HepG2 (cell line): ENCODE data around the gene ISCU. TPM values are rescaled to one million over a fixed set of nuclear protein-coding genes. Genes with fewer than 3 reads are reported as not detected.

ENCODE experiments used
- ARID4A ChIP-seq: sonication (generic); formaldehyde crosslinking; IDR thresholded peaks from 2 replicates; pipeline ENCODE4 v1.5.0; 2020; ENCODE audit warnings: mild to moderate bottlenecking, missing genetic modification reagents, borderline replicate concordance
- ATF6 ChIP-seq: sonication (generic); formaldehyde crosslinking; conservative IDR thresholded peaks from 2 replicates; pipeline ENCODE4 v1.4.0; 2020; ENCODE audit warnings: missing genetic modification reagents
- CHD2 ChIP-seq: IDR thresholded peaks from 2 replicates; pipeline ENCODE4 v1.6.1; 2011; ENCODE audit warnings: low read depth, low read length, improper control_type of control experiment
- CREM ChIP-seq, 2 experiments: sonication (generic) in 1 of 2; formaldehyde crosslinking in 1 of 2; IDR thresholded peaks; 2 replicates each; pipeline versions ENCODE4 v1.4.0 to v1.6.1; 2016 to 2020; ENCODE audit warnings: antibody characterized with exemption in 1 of 2, mild to moderate bottlenecking in 1 of 2, missing genetic modification reagents in 1 of 2
- FUBP1 ChIP-seq: sonication (generic); formaldehyde crosslinking; IDR thresholded peaks from 2 replicates; pipeline ENCODE4 v1.5.1; 2020; ENCODE audit warnings: missing genetic modification reagents, mild to moderate bottlenecking, borderline replicate concordance
- HNF4A ChIP-seq: sonication (generic); formaldehyde crosslinking; IDR thresholded peaks from 2 replicates; pipeline ENCODE4 v1.4.0; 2020; ENCODE audit warnings: missing genetic modification reagents
- ISX ChIP-seq: sonication (generic); formaldehyde crosslinking; conservative IDR thresholded peaks from 2 replicates; pipeline ENCODE4 v1.5.0; 2020; ENCODE audit warnings: missing genetic modification reagents
- MBNL3 ChIP-seq: fragments of 250-450 bp; sonication (Bioruptor Pico); conservative IDR thresholded peaks from 2 replicates; pipeline ENCODE4 v1.8.0; 2022; ENCODE audit warnings: mild to moderate bottlenecking, inconsistent platforms
- MTERF4 ChIP-seq: sonication (generic); formaldehyde crosslinking; IDR thresholded peaks from 2 replicates; pipeline ENCODE4 v1.8.0; 2023; ENCODE audit warnings: mild to moderate bottlenecking, missing genetic modification reagents
- MTF1 ChIP-seq: sonication (generic); formaldehyde crosslinking; IDR thresholded peaks from 2 replicates; pipeline ENCODE4 v1.5.0; 2020; ENCODE audit warnings: missing genetic modification reagents
- SIX1 ChIP-seq: sonication (generic); formaldehyde crosslinking; IDR thresholded peaks from 2 replicates; pipeline ENCODE4 v1.4.0; 2020; ENCODE audit warnings: missing genetic modification reagents, borderline replicate concordance
- SNAI1 ChIP-seq: sonication (generic); formaldehyde crosslinking; IDR thresholded peaks from 2 replicates; pipeline ENCODE4 v1.5.0; 2020; ENCODE audit warnings: mild to moderate bottlenecking, missing genetic modification reagents, borderline replicate concordance
- TCF12 ChIP-seq, 2 experiments: fragments of 450-650 bp in 1 of 2; sonication (generic) in 1 of 2; formaldehyde crosslinking in 1 of 2; IDR thresholded peaks; 2 replicates each; pipeline versions ENCODE4 v1.6.1 to v1.8.0; 2017 to 2022; ENCODE audit warnings: antibody characterized with exemption in 1 of 2, mild to moderate bottlenecking in 1 of 2, missing genetic modification reagents in 1 of 2, moderate library complexity in 1 of 2
- ZBTB3 ChIP-seq: sonication (generic); formaldehyde crosslinking; IDR thresholded peaks from 2 replicates; pipeline ENCODE4 v1.4.0; 2020; ENCODE audit warnings: low read depth, mild to moderate bottlenecking, moderate library complexity, missing genetic modification reagents, borderline replicate concordance
- ZNF33A ChIP-seq: sonication (generic); formaldehyde crosslinking; IDR thresholded peaks from 2 replicates; pipeline ENCODE4 v1.5.1; 2020; ENCODE audit warnings: missing genetic modification reagents, mild to moderate bottlenecking, moderate library complexity, borderline replicate concordance
- ZNF652 ChIP-seq: IDR thresholded peaks from 2 replicates; pipeline ENCODE4 v1.6.1; 2016; ENCODE audit warnings: low read depth, borderline replicate concordance
- ZNF720 ChIP-seq: sonication (generic); formaldehyde crosslinking; IDR thresholded peaks from 2 replicates; pipeline ENCODE4 v1.4.0; 2020; ENCODE audit warnings: missing genetic modification reagents
- polyA plus RNA-seq, 8 experiments: library from polyadenylated mRNA; depleted of rRNA in 3 of 8; stranded (reverse) in 7 of 8; unstranded in 1 of 8; fragments of >200 nt; fragmentation: Illumina TruSeq in 4 of 8; extraction: Trizol in 4 of 8; gene quantifications; 2 replicates each; pipeline versions ENCODE4 v1.2.1 to v1.2.3, GENCODE V29; 2011 to 2016; ENCODE audit warnings: low read depth in 4 of 8, missing spikeins in 1 of 8, mixed read lengths in 1 of 8; ENCODE audit not compliant: insufficient read depth in 1 of 8
- total RNA-seq, 5 experiments: library from RNA; depleted of rRNA; stranded (reverse); fragments of >200 nt; fragmentation: Illumina TruSeq; extraction: Trizol; gene quantifications; 2 replicates each; pipeline ENCODE4 v1.2.3, GENCODE V29; 2016; ENCODE audit warnings: low read depth in 1 of 5
- TF ChIP-seq, protein P1 (sequence below): sonication (generic); formaldehyde crosslinking; IDR thresholded peaks from 2 replicates; pipeline ENCODE4 v1.4.0; 2020; ENCODE audit warnings: missing genetic modification reagents
- TF ChIP-seq, protein P2 (sequence below): sonication (generic); formaldehyde crosslinking; IDR thresholded peaks from 2 replicates; pipeline ENCODE4 v1.8.1; 2023; ENCODE audit warnings: mild to moderate bottlenecking, missing genetic modification reagents, borderline replicate concordance

The ISCU gene
- total and polyA plus RNA-seq, 2 of the 13 experiments (the other 11 are each of a cell fraction or from before 2014, with no cell fraction given) = 94.4 to 107 TPM

GRCh38 chr12:108605000-108605689 lies 42.7 kb downstream of the ISCU start (continued):
- TF ChIP-seq ISX = no peak
- TF ChIP-seq MTERF4 (CRISPR knock-in tag) = no peak
- TF ChIP-seq ATF6 = no peak
- TF ChIP-seq ZNF33A (CRISPR knock-in tag) = no peak
- TF ChIP-seq FUBP1 = no peak
- no peak for TF ChIP-seq ARID4A (CRISPR knock-in tag)
- TF ChIP-seq TCF12 (IDR thresholded peaks at IDR 0.05) = peak; percentile 96
- TF ChIP-seq TCF12 (CRISPR knock-in tag; IDR thresholded peaks at IDR 0.05) = no peak
- TF ChIP-seq ZBTB3 = no peak
- TF ChIP-seq HNF4A (CRISPR knock-in tag) = peak; percentile 33; the same call in 1 of the 2 replicates
- TF ChIP-seq, protein P1, sequence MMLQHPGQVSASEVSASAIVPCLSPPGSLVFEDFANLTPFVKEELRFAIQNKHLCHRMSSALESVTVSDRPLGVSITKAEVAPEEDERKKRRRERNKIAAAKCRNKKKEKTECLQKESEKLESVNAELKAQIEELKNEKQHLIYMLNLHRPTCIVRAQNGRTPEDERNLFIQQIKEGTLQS (CRISPR knock-in tag) = no peak
- TF ChIP-seq SIX1 = no peak
- TF ChIP-seq, protein P2, sequence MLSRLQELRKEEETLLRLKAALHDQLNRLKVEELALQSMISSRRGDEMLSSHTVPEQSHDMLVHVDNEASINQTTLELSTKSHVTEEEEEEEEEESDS (CRISPR knock-in tag) = no peak
- TF ChIP-seq CREM (IDR thresholded peaks at IDR 0.05) = no peak
- TF ChIP-seq CREM (CRISPR knock-in tag; IDR thresholded peaks at IDR 0.05) = no peak
- TF ChIP-seq ZNF720 = no peak
- TF ChIP-seq CHD2 = no peak
- TF ChIP-seq SNAI1 (CRISPR knock-in tag) = no peak
- TF ChIP-seq MTF1 (CRISPR knock-in tag) = no peak
- TF ChIP-seq MBNL3 (CRISPR knock-in tag) = no peak
- no peak for TF ChIP-seq ZNF652 (CRISPR knock-in tag)
